Inflammatory macrophage (primary cell): Measurements from ENCODE around the gene FAM3A.
A peak's percentile ranks its signal among the peaks of the same experiment; 100 is the strongest.
"Not testable (repeated sequence)": the region's sequence is repeated elsewhere in the genome, so short reads cannot be mapped to it uniquely, and the experiment has no call there.

Source experiments
- DNase-seq, 2 donors: peaks; one replicate each; pipeline ENCODE4 v3.0.0-alpha.2; 2020 to 2022
- total RNA-seq, 18 experiments: gene quantifications; one replicate each; lab custom pipeline; 2026; ENCODE audit warnings: mixed read lengths in 6 of 18, inconsistent platforms in 2 of 18; lab: John Stamatoyannopoulos, UW

FAM3A gene
- 6.7 to 29.4 (median 15.5) reads per million in 18 experiments for total RNA-seq

GRCh38 chrX:154515966-154516655 is at the start of gene FAM3A:
TSS of gene FAM3A (minus strand) at chrX:154516232. CDS start at chrX:154515772, 460 bp downstream.
- peak; percentile 88 to 91 for DNase-seq

- not testable (repeated sequence) for DNase-seq
Observed at GRCh38 chrX:154562295-154562694, 46.3 kb upstream of the FAM3A start.

GRCh38 chrX:154560326-154560725 is 44.3 kb upstream of the FAM3A start:
- DNase-seq = not testable (repeated sequence)

- DNase-seq = not testable (repeated sequence)
Observed at GRCh38 chrX:154558896-154559295, 42.9 kb upstream of the FAM3A start.

GRCh38 chrX:154558060-154558690 is 42.1 kb upstream of the FAM3A start:
- DNase-seq = not testable (repeated sequence)

- DNase-seq = not testable (repeated sequence)
Observed at GRCh38 chrX:154552112-154552806, 36.2 kb upstream of the FAM3A start.

- DNase-seq = no peak
Observed at GRCh38 chrX:154549766-154550165, 33.7 kb upstream of the FAM3A start.

- DNase-seq = no peak
Observed at GRCh38 chrX:154548028-154548316, 31.9 kb upstream of the FAM3A start.

- peak; percentile 87 to 91 for DNase-seq
Observed at GRCh38 chrX:154547245-154548027, 31.4 kb upstream of the FAM3A start, which contains the start of gene IKBKG. TSS of gene IKBKG (plus strand) at chrX:154547620. CDS start at chrX:154552003, 4,383 bp downstream.

GRCh38 chrX:154546354-154547244 is 30.6 kb upstream of the FAM3A start, which contains the start of gene G6PD:
TSS of gene G6PD (minus strand) at chrX:154546846. CDS start at chrX:154546155, 691 bp downstream.
- peak; percentile 67 to 80 for DNase-seq

GRCh38 chrX:154545673-154546274 is 29.7 kb upstream of the FAM3A start:
- DNase-seq = no peak

- peak; percentile 91 to 93 for DNase-seq
Observed at GRCh38 chrX:154542723-154543424, 26.8 kb upstream of the FAM3A start.

- peak; percentile 73 to 82 for DNase-seq
Observed at GRCh38 chrX:154541896-154542722, 26.1 kb upstream of the FAM3A start.

GRCh38 chrX:154541589-154541895 is 25.5 kb upstream of the FAM3A start:
- no peak for DNase-seq

- DNase-seq = no peak
Observed at GRCh38 chrX:154540897-154541535, 25.0 kb upstream of the FAM3A start.

GRCh38 chrX:154540365-154540764 is 24.3 kb upstream of the FAM3A start:
- DNase-seq = peak; percentile 6 to 22

GRCh38 chrX:154539077-154539476 is 23.0 kb upstream of the FAM3A start:
- no peak for DNase-seq

- DNase-seq = no peak
Observed at GRCh38 chrX:154535892-154536291, 19.9 kb upstream of the FAM3A start.
